GM19099 (cell line): ENCODE results near the gene ELK4.
A peak's percentile ranks its signal among the peaks of the same experiment; 100 is the strongest.

Experiments
- POLR2A ChIP-seq: IDR thresholded peaks from 3 replicates; pipeline ENCODE4 v1.6.1; 2011; ENCODE audit warnings: low read depth; ENCODE audit not compliant: insufficient read length; ENCODE audit errors: extremely low read depth

The ELK4 gene

DNA sequence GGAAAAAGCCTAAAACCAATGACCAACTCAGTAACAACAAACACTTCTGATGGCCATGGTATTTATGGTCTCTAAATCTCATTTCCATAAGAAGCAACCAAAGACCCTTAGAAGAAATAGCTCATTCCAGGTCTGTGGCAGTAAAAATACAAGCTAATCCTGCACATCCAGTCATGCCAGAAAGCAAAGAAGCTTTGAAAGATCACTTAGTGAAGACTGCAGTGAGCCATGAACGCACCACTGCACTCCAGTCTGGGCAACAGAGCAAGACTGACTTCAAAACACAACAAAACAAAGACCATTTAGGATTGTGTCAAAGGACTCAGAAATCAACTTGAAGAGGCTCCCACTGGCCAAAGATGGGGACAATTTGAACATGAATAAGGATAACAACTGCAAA is 18.4 kb upstream of the ELK4 start:
- no peak for TF ChIP-seq POLR2A

DNA sequence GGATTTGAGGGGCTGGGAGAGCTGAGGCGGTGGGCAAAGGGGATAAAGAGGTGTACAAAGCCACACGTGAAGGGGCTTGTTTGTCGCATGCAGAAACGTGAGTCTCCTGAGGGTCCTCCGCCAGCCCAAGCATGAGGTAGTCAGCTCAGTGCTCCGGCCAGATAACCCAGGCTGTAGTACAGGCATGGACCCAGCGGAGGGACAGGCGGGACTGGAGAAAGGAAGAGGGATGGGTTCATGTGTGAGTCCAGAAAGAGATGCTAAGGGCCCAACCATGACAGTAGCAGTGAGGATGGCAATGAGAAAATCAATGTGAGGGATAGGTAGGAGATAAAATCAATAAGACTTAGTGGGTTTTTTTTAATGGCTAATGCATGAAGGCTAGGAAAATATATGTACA is 13.7 kb upstream of the ELK4 start:
- TF ChIP-seq POLR2A: no peak

DNA sequence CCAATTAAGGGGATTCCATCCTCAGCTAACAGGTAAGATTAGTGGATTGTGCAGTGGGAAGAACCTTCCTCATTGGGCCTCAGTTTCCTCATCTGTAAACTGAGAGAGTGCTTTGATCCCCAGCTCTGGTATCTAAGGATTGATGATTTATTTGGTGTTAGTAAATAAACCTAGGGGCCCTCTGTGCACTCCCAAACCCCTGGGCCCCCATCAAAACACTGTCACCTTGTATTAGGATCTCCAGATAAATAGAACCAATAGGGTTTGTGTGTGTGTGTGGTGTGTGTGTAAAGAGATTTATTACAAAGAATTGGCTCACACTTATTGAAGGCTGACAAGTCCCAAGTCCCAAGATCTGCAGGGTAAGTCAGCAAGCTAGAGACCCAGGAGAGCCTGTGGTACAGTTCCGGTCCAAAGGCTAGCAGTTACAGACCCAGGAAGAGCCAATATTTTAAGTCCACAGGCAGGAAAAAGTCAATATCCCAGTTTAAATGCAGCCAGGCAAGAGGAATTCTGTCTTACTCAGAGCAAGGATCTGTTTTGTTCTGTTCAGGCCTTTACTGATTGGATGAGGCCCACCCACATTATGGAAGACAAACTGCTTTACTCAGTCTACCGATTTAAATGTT is 11.0 kb upstream of the ELK4 start:
- no peak for TF ChIP-seq POLR2A

DNA sequence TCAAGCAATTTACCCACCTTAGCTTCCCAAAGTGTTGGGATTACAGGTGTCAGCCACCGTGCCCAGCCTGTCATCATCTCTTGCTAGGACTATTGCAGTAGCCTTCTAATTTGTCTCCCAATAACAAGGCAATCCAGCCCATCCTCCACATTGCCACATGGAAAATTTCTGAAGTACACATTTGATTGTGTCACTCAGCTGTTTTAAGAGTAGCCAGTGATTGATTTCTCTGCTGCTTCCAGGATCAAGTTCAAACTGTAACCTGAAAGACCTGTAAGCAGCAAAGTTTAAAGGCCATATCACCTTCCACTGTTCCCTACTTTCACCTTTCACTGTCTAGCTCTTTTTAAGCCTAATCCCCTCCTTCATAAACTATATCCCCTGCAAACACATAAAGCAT is 7.8 kb upstream of the ELK4 start:
- TF ChIP-seq POLR2A: no peak

DNA sequence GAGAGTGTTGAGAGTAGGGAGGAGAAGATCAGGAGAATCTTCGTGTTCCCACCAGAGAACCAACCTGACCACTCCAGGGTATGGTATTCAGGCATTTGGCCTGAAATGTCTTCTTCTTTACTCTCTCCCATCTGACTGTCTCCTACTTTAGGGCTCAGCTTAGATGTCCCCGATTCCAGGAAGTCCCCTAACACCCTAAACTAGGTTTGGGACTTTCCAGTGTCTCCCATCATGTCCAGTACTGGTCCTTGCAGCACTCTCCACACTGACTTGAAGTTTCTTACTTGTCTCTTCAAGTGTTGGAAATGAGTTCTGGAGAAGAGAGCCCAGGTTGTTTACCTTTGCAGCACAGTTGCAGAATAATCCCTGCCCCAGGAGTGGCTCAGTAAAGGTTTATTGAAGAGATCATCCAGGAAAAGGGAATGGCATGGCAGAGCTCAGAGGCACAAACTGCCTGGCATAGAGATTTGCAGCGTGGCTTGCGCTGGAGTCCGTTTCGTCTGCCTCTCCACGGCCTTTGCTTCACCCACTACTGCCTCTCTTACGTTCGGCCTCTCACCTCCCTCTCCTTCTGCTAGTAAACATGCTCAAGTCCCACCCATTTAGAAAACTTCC is 6.2 kb upstream of the ELK4 start:
- no peak for TF ChIP-seq POLR2A

DNA sequence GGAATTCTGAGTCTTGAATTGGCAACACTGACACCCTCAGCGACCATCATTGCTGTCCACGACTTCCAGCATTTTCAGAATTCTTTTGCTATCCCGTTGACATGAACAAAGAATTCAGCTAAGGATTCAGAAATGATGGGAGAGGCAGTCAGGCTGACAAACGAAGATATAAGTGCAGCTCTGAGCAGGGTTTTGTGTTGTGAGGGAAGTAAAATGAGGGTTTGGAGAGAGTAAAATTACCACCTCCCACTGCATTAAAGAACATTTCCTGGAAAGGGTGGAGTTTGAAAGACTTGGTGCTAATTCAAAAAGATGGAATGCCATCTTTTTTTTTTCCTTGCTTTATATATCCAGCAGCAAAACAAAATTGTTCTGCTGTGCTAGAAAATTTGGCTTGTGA is 4.9 kb upstream of the ELK4 start:
- no peak for TF ChIP-seq POLR2A

DNA sequence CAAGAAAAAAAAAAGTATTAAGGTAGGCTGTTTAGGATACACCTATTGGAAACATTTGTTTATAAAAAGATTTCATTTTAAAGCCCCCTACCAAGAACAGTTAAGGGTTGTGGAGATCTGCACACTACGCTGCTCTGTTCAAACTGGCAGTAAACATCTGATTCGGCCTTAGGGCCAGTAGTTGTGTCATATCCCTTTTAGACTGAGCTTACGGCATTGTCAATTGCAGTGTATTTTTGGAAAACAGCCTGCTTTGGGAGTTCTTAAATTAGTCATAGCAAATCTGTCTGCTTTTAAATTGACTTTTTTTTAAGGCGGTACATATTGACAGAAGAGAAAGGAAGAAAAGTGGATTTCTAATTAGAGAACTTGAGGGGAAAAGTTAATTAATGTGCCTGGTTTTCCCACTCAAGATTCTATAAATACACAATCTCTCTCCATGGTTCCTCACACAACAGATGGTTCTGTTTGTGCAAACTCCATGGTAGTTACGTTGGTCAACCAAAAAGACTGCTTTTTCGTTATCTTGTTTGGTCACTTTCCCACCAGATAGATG is 1.7 kb upstream of the ELK4 start:
- no peak for TF ChIP-seq POLR2A

DNA sequence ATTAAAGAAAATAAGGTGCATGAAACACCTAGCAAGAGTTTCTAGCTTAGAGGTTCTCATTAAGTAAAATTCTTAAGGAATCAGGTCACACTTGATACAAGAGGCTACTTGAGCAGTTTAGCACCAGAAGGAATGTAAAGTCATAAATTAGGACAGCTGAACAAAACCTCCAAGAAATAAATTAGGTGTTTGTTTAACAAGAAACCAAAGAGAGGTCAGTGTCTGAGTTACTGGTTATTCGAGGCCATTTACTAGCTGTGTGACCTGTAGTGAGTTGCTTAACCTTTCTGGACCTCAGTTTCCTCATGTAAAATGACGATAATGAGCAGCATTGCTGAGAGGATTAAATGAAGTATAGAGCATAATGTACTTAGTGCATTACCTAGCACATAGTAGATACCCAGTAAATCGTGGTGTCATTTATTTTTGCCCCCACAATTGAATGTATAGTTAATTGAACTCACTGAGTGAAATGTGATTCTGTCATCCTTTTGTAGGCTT is 908 bp upstream of the ELK4 start:
- no peak for TF ChIP-seq POLR2A

DNA sequence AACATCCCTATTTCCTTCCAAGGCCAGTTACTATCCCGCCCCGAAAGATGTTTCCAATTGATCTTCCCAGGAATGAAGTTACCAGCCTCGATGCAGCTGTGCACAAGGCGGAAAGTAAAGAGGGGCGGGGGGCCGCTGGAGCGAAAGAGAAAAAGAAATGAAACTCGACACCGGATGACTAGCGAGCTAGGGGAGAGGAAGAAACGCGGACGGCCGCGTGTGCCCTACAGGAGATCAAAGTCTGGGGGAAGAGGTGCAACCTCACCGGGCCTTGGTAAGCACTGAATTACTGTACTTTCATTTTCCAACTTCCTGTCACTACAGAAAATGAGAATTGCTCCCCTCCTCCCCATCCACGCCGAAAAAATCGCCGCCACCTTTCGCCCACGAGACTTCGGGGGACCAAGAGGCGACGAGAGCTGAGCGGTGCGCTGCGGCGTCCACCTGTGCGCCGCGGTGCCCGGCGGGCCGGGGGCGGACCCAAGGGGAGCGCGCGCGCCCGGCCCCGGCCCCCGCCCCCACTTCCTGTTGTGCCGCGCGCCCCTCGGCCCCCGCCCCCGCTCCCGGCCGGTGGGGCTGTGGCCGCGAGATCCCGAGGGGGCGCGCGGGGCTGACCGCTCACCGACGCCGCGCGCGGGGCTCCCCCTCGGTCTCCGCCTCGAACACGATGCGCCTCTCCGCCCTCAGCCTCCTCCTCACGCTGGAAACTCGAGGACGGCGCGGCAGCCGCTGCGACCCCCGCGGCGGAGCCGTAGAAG is 622 bp downstream of the ELK4 start:
- peak; percentile 74 for TF ChIP-seq POLR2A

DNA sequence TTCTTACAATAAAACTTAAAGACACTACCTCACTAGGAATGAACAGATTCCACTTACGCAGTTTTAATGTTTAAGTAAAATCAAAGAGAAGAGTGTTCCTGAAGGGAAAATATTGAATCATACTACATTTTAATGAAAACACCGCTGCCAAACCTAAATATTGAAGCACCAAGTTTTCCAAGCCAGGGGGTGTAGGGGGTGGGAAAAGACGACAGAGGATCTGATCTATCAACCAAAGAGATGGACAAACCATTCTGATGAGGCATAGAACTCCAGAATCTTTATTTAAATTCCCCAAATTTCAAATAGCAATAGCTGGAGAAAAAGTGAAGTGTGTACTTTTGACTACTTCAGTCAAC is 1.2 kb downstream of the ELK4 start:
- no peak for TF ChIP-seq POLR2A

DNA sequence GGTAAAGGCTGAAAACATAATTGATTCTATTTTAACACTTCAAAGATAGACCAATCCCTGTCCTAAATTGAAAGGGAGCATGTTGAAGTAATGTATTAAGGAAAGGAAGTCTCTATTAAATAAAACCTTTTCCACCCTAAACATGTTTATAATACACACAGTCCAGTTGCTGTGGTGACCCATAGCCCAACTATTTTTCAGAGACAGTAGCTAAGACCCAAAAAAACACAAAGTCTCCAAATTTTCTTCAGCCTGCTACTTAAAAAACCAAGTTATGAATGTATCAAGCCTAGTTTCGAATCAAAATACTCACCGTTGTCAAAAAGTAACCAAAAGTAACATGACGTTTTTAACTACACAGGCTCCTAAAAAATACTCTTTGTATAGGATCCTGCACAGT is 1.6 kb downstream of the ELK4 start:
- TF ChIP-seq POLR2A: no peak

DNA sequence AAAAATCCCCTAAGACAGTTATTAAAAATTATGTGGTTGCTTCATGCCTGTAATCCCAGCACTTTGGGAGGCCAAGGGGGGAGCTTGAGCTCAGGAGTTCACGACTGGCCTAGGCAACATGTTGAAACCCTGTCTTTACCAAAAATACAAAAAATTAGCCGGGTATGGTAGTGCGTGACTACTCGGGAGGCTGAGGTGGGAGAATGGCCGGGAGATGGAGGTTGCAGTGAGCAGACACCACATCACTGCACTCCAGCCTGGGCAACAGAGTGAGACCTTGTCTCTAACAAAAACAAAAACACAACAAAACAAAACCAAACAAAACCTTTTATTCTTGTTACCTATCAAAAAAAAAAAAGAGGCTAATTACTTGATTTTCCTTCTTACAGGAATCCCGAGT is 2.1 kb downstream of the ELK4 start:
- no peak for TF ChIP-seq POLR2A

DNA sequence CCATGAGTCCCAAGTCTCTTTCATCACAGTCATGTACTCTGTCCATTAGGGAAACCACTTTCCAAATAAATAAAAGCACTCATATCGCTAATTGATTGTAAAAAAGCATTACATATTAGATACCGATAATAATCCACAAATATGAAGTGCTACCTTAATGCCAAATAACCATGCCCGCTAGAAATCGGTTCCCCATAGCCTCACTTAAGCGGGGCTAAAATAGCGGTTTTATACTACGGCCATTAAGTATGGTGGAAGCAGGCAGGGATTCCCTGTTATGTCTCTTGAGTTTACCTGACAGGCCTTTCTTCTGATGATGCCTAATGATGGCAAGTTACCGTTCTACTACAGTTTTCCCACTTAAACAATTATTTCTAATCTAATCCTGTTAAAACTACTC is 3.9 kb downstream of the ELK4 start:
- no peak for TF ChIP-seq POLR2A

DNA sequence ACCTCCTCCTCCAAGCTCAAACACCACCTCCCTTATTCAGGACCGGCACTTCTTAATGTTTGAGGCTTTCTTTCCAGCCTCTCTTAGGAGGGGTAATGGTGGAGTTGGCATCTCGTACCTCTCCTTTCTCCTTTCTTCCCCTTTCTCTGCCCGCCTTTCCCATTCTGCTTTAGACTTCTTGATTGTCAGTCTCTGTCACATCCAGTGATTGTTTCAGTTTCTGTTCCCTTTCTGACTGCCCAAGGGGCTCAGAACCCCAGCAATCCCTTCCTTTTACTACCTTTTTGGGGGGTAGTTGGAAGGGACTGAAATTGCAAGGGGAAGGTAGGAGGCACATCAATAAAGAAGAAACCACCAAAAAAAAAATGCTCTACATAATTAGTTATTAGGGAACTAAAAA is 5.6 kb downstream of the ELK4 start:
- no peak for TF ChIP-seq POLR2A

DNA sequence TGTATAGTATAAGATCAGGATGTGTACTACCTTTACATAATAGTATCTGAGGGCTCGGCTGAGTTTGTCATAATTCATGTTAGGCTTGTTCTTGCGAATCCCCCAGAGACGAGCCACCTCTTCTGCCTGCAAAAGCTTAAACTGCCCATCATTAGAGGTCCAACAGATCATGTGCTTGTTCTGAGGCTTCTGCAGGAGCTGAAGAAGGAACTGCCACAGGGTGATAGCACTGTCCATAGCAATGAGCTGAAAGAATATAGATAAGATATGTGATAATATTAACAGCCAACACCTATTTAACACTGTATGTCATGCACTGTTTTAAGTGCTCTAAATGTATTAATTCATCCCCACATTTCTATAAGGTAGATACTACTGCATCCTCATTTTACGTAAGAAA is 8.2 kb downstream of the ELK4 start:
- TF ChIP-seq POLR2A: no peak

DNA sequence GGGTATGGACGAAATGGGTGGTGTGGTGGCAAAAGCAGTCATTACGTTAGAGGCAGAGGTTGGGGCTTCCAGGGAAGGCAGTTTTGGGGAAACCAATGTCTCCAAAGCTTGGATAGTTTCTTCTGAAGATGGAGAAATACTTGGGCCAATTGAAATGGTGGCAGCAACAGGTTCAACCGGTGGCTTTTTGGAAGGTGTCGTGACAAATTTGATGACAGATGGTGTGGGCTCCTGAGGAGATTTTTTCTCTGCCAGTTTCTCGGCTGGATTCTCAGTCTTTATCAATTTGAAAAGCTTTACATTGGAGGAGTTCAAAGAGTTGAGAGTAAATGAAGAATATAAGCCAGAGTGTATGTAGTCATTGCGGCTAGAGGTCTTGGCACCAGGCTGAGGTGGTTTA is 11.5 kb downstream of the ELK4 start:
- TF ChIP-seq POLR2A: no peak

DNA sequence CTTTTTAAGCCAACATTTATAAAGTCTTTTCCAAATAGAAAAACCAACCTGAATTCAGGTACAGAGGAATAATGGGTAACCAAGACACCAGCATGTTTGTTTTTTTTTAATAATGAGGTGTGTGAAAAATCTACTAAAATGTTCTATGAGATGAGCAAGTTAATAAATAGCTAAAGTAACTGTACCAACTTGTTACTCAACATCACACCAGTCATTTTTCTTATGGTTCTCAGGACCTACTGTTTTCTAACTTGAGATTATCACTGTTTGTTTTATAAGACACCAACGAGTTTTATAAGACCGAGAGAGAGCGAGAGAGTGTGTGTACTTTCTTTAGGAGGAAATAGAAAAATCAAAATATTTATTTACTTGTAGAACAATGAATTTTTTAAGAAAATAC is 12.4 kb downstream of the ELK4 start:
- no peak for TF ChIP-seq POLR2A
